T-helper 2 cell (primary cell): ENCODE results near the gene ASMT.
"Not testable (repeated sequence)": the region's sequence is repeated elsewhere in the genome, so short reads cannot be mapped to it uniquely, and the experiment has no call there.

ENCODE experiments used
- DNase-seq, 5 experiments: peaks; one replicate each; pipeline versions ENCODE4 v3.0.0 to v3.0.0-alpha.2; 2012 to 2022

ASMT gene

GRCh38 chrX:1598021-1598875, 16.6 kb upstream of the ASMT start:
- DNase-seq: no peak

DNA sequence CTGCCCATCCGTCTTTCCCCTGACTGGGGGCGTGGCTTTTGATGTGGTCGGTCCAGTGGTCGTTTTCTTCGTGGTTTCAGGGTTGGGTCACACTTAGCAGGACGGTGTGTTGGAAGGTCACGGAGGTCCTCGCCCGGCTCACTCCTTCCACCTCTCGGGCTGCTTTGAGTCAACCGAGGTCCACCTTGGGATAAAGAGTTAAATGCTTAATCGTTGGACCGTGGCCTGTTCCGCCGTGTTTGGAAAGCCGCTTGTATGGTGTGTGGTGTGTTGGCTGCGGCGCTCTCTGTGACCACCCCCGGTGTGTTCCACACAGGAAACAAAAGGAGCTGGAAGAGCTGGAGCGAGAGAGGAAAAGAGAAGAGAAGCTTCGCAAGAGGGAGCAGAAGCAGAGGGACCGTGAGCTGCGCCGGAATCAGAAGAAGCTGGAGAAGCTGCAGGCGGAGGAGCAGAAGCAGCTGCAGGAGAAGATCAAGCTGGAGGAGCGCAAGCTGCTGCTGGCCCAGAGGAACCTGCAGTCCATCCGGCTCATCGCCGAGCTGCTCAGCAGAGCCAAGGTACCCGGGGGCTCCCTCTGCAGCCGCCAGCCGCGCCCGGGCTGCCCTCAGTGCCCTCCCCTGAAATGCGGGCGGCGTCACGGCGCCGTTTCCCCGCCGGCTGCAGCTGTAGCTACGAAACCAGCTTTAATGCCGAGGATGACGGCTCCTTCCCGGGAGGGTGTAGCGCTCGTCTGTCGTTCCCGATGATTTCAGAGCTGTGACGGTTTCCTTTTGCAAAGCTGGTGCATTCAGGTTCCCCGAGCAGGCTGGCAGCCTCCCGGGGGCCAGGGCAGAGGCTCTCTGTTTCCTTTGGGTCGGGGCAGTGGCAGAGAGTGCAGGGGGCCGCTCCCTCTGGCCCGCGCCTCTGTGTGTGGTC, 15.7 kb upstream of the ASMT start:
- no peak for DNase-seq

DNA sequence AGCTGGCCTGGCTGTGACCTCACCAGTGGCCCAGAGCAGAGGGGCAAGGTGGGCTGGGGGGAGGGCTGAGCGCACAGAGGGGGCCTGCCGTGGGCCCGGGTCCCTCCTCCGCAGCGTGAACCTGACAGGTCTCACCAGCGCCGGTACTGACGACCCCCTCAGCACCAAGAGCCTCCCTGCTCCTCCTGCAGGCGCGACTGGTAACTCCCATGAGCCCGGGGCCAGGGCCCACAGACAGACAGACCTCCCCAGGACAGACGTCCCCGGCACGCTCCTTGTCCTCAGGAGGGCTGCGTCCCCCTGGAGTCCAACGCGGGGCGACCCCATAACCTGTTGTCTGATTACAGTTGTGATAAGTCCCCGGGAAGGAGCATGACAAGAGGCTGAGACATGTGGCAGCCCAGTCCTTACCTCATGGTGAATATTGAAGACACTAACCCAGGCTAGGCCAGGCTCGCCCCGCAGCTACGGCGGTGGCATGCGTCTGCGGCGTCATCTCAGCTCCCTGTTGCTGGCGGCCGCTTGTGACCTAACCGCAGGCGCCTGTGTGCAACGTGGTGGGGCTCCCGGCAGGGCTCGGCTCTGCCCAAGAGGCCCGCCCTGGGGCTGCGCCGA, 15.0 kb upstream of the ASMT start:
- DNase-seq: no peak

GRCh38 chrX:1600406-1601050, 14.3 kb upstream of the ASMT start:
- DNase-seq: no peak

- DNase-seq: no peak
Measured at GRCh38 chrX:1601051-1601767, 13.7 kb upstream of the ASMT start.

DNA sequence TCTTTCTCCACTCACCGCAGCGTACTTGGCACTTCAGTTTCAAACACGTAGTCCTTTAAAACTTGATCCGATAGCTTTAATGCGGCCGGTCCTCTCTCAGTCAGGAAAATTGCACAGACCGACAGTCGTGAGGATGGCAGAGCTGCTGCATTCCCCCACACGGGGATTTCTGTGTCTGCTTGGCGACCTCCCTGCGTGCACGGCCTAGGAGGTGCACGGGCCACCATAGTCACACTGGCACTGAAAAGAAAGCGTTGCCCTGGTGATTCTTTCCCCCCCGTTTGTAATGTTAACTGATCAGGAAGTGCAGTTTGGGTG, 13.1 kb upstream of the ASMT start:
- no peak for DNase-seq

- DNase-seq: no peak
Measured at GRCh38 chrX:1602299-1602698, 12.6 kb upstream of the ASMT start.

- DNase-seq: no peak
Measured at GRCh38 chrX:1606496-1606895, 8.4 kb upstream of the ASMT start.

GRCh38 chrX:1609311-1609710, 5.5 kb upstream of the ASMT start:
- DNase-seq: no peak

- DNase-seq: no peak
Measured at GRCh38 chrX:1609762-1610161, 5.1 kb upstream of the ASMT start.

DNA sequence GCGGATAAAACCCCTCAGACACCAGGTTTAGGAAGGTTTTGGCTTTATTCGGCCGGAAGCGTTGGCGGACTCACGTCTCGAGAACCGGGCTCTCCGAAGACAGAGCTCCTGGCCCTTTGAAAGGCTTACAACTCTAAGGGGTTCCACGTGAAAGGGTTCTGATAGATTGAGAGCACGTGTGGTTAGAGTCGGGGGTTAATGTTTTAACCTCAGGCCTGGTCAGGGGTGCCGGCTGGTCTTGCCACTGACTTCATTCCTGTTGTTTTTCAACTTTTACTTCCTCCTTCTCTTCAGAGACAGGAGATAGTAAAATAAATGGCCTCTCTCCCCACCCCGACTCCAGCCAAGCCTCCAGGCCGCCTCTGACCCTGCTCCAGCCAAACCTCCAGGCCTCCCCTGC, 4.7 kb upstream of the ASMT start:
- no peak for DNase-seq

DNA sequence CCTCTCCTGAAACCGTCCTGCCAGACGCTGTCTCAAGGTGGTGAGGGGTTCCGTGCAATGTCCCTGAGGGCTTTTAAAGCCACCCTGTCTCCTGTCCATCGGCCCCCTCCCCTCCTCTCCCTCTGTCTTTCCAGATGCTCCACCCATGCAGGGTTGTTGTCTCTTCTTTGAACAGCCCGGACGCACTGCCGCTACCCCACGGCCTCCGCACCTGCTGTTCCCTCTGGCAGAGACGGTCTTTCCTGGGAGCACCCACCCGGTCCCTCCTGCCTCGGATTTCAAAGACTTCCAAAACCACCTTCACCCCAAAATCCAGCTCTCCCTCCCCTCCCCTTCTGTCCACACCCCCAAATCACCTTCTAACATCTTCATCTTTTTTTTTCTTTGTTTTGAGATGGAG, 4.1 kb upstream of the ASMT start:
- DNase-seq: no peak

DNA sequence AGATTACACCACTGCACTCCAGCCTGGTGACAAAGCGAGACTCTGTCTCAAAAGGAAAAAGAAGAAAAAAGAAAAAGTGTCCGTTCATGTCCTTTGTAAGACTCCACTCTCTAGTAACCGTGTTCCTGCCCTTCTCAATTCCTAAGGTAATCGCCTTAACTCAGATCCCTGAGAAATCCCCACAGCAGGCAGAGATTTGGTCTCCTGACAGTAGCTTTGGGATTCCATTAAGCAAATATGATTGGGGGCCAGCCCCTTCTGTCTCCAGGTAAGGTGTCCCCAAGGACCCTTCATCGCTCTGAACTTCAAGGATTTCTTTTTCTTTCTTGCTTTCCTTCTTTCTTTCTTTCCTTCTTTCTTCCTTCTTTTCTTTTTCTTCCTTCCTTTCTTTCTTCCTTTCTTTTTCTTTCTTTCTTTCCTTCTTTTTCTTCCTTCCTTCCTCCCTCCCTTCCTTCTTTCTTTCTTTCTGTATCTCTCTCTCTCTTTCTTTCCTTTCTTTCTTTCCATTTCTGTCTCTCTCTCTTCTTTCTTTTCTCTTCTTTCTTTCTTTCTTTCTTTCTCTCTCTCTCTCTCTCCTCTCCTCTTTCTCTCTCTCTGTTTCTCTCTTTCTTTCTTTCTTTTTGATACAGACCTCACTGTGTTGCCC, 2.1 kb upstream of the ASMT start:
- DNase-seq: no peak

DNA sequence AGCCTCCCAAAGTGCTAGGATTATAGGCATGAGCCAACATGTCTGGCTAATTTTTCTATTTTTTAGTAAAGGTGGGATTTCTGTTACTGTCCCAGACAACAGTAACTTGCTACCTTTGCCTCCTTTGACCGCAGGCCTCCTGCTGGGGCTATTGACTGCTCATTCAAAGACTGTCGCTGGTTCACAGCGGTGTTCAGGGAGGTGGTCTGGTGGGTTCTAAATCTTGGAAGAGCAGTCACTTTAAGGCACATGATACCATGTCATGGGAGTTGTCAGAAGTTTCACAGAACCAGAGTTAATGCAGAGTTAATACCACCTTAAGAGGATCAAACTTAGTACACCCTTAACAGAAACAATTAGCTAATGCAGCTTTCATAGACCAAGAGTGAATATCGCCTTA, 3.8 kb downstream of the ASMT start:
- DNase-seq: no peak

DNA sequence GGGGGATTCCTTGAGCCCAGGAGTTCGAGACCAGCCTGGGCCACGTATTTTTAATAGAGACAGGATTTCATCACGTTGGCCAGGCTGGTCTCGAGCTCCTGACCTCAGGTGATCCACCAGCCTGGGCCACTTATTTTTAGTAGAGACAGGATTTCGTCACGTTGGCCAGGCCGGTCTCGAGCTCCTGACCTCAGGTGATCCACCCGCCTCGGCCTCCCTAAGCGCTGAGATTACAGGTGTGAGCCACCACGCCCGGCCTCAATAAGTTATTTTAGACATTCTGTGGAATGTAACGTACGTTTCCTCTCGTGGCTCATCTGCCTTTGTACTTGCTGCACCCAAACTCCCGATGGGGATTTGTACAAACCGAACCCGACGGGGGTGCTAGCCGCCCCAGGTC, 8.8 kb downstream of the ASMT start:
- DNase-seq: no peak

DNA sequence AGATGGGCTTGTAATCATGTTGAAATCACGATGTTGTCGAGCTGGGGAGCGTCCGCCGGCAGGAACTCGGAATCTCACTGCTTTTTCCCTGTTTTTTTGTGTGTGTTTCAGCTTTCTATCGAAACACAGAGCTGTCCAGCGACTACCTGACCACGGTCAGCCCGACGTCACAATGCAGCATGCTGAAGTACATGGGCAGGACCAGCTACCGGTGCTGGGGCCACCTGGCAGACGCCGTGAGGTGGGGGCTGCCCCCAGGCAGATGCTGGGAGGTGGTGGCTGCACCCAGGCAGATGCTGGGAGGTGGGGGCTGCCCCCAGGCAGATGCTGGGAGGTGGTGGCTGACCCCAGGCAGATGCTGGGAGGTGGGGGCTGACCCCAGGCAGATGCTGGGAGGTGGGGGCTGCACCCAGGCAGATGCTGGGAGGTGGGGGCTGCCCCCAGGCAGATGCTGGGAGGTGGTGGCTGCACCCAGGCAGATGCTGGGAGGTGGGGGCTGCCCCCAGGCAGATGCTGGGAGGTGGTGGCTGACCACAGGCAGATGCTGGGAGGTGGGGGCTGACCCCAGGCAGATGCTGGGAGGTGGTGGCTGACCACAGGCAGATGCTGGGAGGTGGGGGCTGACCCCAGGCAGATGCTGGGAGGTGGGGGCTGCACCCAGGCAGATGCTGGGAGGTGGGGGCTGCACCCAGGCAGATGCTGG, 9.4 kb downstream of the ASMT start:
- DNase-seq: not testable (repeated sequence)

DNA sequence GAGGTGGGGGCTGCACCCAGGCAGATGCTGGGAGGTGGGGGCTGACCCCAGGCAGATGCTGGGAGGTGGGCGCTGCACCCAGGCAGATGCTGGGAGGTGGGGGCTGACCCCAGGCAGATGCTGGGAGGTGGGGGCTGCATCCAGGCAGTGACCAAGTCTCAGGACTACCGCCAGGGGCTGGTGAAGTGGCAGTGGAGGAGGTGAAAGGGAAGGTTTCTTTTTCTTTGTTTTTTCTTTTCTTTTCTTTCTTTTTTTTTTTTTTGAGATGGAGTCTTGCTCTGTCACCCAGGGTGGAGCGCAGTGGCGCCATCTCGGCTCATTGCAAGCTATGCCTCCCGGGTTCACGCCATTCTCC, 10.0 kb downstream of the ASMT start:
- not testable (repeated sequence) for DNase-seq

DNA sequence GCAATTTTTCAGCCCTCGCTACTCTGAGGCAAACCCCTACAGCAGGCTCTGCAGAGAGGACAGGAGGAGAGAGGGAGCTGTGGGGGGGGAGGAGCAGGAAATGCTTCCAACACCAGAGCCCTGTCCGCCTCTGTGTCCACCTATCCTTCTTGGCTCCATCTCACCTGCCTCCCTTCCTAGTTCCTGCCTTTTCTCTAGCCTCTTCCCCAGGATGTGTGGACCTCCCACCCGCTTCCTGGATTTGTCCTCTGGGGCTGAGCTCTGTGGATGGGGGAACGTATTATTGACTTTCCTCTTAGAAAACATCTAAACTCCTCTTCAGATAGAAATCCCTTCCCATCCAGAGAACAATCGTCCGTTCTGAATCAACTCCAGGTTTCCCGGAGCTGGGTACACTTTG, 14.4 kb downstream of the ASMT start:
- DNase-seq: no peak

DNA sequence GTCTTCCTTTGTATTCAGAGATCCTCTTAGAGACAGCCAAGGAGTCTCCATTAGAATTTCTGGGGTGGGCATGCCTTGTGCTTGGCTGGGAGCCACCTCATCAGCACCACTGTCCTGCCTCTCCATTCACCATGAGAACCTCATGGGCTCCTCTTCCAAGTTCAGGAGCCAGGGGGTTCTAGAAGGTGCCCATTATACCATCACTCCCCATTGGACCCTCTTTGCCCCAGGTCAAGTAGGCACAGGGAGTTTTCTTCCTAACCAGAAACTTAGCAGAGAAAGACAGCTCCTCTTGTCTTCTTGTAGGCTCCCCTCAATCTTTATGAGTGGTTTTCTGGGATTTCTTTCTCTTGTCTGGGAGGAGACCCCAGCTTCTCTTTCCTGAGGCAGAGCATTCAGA, 31.1 kb downstream of the ASMT start:
- DNase-seq: no peak

DNA sequence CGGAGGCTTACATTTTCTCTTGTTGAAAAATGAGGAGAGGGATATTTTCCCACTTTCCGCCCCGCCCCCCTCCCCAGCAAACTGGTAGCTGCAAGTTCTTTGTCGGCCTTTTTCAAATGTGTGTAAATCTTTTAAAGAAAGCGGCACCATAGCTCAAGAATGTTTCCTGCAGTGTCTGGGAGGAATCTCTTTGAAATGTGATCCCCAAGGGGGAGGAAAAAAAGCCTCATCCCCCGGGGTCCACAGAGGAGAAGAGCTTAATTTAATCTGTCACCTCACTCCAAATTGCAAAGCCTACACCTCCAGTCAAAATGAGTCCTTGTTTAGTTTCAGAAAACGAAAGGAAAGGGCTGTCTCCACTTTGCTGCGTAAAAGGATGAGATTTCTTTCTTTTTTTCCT, 34.8 kb downstream of the ASMT start:
- no peak for DNase-seq
